ENCODE measurements around the gene NFIX.
"Not testable (repeated sequence)": the region's sequence is repeated elsewhere in the genome, so short reads cannot be mapped to it uniquely, and the experiment has no call there.

Gene NFIX

DNA sequence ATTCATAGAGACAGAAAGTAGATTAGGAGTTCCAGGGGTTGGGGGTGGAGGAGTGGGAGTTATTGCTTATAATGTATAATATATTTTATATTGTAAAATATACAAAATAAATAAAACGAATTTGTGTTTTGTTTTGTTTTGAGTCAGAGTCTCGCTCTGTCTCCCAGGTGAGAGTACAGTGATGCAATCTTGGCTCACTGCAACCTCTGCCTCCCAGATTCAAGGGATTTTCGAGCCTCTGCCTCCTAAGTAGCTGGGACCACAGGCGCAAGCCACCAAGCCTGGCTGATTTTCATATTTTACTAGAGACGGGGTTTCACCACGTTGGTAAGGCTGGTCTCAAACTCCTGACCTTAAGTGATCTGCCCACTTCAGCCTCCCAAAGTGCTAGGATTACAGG lies 35.8 kb upstream of the NFIX start:
- no peak for DNase-seq (ENCODE audit: low read depth)

DNA sequence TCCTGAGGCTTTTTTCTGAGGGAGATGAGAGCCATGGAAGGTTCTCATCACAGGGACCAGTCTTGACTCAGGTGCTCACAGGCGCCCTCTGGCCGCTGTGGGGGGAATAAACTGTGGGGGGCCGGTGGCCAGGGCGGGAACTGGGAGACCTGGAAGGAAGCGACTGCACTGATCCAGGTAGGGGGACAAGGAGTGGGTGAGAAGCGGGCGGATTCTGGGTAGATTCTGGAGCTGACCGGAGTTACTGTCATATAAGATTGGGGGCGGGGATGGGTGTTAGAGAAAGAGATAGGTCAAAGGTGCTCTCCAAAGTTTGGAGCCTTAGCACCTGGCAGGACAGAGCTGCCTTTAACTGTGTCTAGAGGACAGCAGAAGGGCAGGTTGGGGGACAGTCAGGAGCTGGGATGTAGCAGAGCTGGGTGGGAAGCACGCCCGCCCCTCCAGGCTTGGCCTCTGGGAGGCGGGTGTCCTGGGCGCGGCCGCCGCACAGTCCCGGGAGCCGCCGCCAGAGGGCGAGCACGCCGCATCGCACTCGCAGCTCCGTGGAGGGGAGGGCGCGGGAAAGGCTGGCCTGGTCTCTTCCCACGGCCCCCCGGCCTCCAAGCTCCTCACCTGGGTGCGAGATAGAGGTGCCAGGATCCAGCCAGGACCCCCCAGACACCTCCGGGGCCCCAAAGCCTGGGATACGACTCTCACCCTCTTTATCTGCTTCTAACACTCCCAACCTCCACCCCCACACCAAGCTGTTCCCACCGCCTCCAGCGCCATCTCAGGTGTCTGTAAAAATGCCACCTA lies 30.1 kb upstream of the NFIX start:
- peak; percentile 70 for DNase-seq (ENCODE audit: low read depth)

- no peak for DNase-seq (ENCODE audit: low read depth)
These were observed 29.5 kb upstream of the NFIX start for GRCh38 chr19:12965812-12966135.

DNA sequence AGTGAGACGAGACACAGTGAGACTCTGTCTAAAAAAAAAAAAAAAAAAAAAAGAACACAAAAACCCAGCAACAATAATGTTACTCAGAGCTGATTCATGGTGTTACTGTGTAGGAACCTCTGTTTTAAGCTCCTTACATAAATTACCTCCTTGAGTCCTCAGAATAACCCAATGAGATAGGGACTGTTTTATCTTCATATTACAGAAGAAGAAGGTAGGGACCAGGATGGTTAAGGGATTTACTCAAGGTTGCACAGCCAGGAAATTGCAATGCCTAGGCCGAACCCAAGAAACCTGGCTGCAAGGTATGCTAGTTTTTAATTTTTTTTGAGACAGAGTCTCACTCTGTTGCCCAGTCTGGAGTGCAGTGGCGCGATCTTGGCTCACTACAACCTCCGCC lies 27.4 kb upstream of the NFIX start:
- no peak for DNase-seq (ENCODE audit: low read depth)

DNA sequence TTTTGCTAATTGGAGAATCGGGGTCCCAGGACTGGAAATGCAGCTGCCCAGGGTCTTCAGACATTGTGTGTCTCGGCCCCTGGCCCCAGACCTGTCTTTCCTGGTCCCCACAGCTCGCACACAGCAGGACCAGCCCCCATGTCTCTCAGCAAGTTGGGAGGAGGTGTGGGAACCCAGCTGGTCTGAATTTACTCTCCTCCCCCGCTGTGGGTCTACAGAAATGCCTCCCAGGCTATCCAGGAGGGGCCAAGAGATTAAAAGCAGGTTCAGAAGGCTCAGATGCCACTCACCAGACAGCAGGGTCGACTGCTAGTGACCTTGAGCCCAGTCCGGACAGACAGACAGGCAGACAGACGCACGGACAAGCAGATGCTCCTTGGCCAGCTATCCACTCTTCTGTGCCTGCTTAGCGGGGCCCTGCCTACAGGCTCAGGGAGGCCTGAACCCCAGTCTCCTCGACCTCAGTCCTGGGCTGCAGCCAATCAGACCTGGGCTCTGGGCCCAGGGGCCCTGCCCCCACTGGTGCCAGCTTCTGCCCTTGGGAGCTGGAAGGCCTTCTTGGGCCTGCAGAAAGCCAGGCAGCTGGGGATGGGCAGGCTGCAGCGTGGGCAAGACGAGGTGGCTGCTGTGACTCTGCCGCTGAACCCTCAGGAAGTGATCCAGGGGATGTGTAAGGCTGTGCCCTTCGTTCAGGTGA lies 25.8 kb upstream of the NFIX start, which contains the start of gene DAND5:
TSS of gene DAND5 (plus strand) at position 285 of the 697 bp plus-strand sequence. CDS start at position 370, 85 bp downstream.
- no peak for DNase-seq (ENCODE audit: low read depth)

GRCh38 chr19:12970070-12970820 lies 25.0 kb upstream of the NFIX start:
- DNase-seq (ENCODE audit: low read depth) = no peak

DNA sequence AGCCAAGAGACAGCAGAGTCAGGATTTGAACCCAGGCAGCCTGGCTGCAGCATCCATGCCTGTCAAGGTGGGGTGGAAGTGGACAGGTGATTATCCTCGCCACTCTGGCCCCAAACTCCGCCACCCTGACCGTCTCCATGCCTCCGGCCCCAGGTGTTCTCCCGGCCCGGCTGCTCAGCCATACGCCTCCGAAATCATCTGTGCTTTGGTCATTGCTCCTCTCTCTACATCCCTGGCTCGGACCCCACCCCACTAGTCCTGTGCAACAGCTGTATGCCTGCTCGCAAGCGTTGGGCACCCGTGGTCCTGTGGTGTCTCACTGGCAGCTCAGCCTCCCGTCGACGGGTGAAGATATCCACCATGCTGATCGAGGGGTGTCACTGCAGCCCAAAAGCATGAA lies 22.0 kb upstream of the NFIX start:
- DNase-seq (ENCODE audit: low read depth) = no peak

- no peak for DNase-seq (ENCODE audit: low read depth)
These were observed 20.7 kb upstream of the NFIX start for GRCh38 chr19:12974301-12975220.

DNA sequence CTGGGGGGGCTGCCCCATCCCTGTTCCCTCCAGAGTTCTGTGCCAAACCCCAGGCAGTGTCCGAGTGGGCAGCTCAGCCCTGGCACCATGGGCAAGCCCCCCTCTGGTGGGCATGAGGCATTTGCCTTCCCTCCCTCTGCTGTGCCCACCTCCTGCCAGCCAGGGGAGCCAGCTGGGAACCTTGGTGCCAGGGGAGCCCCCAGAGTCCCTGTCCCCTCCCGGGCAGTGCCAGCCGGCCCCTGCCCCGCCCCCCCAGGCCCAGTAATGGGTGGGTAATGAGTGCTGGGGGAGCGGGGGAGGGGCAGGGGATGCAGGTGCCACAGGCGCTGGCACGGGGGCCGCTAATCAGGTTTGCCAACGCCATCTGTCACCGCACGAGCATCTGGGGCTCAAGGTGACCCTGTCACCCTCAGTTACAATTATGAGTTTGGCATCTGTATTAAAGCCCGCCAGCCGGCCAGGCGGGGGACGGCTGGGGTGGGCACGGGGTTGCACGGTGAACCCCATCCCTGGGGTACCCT lies 20.0 kb upstream of the NFIX start:
- no peak for DNase-seq (ENCODE audit: low read depth)

DNA sequence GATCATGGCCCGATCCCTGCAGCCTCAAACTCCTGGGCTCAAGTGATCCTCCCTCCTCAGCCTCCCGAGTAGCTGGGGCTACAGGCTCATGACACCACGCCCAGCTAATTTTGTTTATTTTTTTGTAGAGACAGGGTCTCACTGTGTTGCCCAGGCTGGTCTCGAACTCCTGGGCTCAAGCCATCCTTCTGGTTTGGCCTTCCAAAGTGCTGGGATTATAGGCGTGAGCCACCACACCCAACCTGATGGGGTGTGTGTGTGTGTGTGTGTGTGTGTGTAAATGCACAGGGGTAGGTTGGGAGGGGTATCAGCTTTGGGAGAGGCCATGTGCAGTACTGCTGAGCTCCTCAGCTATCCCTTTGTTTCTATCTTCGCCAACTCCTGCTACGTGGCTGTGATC lies 19.2 kb upstream of the NFIX start:
- DNase-seq (ENCODE audit: low read depth) = not testable (repeated sequence)

- DNase-seq (ENCODE audit: low read depth) = no peak
These were observed 15.3 kb upstream of the NFIX start for GRCh38 chr19:12979974-12980373.

GRCh38 chr19:12982648-12983047 lies 12.6 kb upstream of the NFIX start:
- no peak for DNase-seq (ENCODE audit: low read depth)

GRCh38 chr19:12983091-12983490 lies 12.2 kb upstream of the NFIX start:
- no peak for DNase-seq (ENCODE audit: low read depth)

DNA sequence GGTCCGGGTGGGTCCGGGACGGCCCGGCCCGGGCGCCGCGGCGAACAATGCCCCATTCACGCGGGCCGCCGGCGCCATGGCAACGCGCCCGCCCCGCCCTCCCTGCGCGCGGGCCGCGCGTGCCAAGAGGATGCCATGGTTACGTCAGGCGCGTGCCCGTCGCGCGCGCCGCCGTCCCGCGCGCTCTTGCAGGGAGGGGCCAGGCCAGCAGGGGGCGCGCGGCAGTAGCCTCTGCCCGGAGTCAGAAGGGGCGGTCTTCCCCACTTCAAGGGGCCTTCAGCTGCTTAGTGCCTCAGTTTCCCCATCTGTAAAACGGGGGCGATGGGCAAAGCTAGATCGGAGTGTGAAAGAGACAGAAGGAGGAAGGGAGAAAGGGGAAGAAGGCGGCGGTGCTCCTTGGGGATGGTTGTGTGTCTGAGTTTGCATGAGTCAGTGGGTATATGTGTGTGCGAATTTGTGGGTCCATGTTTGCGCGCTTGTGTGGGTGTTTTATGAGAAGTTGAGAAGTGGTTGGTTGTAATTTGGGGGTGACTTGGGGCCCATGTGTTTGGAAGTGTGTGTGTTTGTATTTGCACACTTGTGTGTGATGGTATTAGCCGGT lies 11.6 kb upstream of the NFIX start:
- peak; percentile 63 for DNase-seq (ENCODE audit: low read depth)

DNA sequence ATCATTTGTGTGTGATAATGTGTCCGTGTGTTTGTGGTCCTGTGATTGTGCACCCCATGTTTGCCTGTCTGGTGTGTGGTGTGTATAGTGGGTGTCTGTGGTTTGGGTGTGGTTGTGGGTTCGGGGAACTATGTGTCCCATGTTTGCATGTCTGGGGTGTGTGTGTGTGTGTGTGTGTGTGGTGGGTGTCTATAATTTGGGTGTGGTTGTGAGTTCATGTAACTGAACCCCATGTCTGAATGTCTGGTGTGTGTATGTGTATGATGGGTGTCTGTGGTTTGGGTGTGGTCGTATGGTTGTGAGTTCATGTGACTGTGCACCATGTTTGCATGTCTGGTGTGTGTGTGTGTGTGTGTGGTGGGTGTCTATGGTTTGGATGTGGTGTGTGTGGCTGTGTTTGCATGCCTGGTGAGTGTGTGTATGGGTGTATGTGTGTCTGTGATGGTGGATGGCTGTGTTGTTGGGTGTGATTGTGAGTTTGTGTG lies 11.1 kb upstream of the NFIX start:
- no peak for DNase-seq (ENCODE audit: low read depth)

DNA sequence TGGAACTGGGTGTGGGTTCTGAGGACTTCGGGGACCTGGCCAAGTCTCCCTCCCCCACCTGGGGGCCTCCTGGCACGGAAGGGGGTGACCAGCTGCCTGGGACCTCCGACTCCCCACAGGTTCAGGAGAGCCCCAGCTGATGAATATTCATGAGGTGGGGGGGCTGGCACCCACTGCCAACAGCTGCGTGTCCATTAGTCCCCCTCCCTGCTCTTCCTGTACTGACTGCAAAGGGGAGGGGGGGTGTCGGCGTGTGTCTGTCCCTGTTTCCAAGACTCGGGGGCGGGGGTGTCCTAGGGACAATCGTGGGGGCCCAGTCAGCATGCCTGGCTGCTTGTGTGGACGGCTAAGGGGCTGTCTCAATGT lies 10.6 kb upstream of the NFIX start:
- DNase-seq (ENCODE audit: low read depth) = no peak

GRCh38 chr19:12985049-12985776 lies 10.1 kb upstream of the NFIX start:
- no peak for DNase-seq (ENCODE audit: low read depth)

DNA sequence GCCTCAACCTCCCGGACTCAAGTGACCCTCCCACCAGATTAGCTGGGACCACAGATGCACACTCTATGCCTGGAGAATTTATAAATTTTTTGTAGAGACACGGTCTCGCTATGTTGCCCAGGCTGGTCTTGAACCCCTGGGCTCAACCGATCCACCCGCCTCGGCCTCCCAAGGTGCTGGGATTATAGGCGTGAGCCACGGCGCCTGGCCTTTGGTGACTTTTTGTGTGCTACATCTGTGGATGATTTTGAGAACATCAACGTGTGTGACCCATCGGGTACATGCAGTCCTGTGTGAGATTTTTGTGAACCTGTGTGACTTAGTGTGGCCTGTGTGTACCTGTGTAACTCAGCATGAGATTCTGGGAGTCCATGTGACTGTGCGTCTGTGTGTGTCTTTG lies 8.5 kb upstream of the NFIX start:
- DNase-seq (ENCODE audit: low read depth) = no peak

DNA sequence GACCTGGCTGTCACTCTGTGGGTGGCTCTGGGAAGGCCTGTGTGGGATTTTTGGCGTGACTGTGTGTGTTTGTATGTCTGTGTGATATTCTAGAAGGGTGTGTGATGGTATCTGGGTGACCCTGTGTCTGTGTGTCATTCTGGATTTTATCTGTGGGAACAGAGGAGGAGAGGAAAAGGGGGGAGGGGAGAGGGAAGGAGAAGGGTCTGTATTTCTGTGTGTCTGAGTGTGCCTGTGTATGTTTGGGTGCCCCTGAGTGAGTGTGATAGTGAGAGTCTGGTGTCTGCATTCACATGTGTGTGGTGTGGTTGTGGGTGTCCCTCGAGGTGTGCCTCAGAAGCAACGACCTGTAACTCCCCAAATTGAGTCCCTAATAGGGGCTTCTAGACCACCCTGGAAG lies 8.1 kb upstream of the NFIX start:
- no peak for DNase-seq (ENCODE audit: low read depth)

GRCh38 chr19:12987781-12988180 lies 7.5 kb upstream of the NFIX start:
- no peak for DNase-seq (ENCODE audit: low read depth)

All from stimulated activated CD8-positive, alpha-beta memory T cell treated with anti-CD3 and anti-CD28 coated beads, Interleukin-7, amount 100 ng/mL, for 24 hours (primary cell).